ENCODE data around the gene ARL8A.
"Not testable (repeated sequence)": the region's sequence is repeated elsewhere in the genome, so short reads cannot be mapped to it uniquely, and the experiment has no call there.

Gene ARL8A

DNA sequence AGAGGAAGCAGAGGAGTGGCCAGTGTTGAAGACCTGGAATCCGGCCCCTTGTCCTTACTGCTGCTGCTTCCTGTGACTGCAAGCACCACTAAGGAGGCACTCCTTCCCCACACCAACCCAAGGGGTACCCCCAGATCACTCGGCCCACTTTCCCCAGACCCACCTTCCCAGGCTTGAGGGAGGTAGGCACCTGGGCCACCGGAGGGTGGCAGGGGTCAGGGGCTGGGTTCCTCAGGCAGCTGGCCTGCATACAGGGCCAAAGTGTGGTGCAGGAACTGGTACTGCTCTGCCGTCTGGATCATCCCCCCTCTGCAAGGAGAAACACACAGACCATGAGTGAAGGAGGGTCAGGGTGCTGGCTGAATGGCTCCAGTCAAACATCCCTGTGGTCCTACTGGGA, 3.9 kb upstream of the ARL8A start:
- FAIRE-seq (no peak), DNase-seq (ENCODE audit: insufficient read length, low spot score) (no peak)
- no peak for TF ChIP-seq CTCF (IDR thresholded peaks at IDR 0.05; ENCODE audit: insufficient read depth, missing control alignments)

DNA sequence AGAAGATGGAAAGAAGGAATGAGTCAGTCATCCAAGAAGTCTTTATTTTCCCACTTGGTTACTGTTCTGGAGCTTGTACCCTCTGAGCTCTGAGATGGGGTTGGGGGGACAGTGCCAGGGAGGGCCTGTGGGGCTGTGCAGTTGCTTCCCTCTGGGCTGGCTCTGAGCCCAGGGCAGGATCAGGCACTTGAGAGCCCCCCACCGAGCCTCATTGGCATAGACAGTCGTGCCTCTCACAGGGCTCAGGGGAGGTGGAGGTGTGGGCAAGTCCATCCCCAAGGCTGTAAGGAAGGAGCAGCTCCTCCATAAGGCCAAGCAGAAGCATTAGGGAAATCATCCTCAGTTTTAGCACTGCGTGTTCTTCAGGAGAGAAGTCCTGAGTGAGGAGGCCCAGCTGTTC, 2.5 kb upstream of the ARL8A start:
- no peak for DNase-seq (ENCODE audit: insufficient read length, low spot score)
- no peak for TF ChIP-seq CTCF (IDR thresholded peaks at IDR 0.05; ENCODE audit: insufficient read depth, missing control alignments)
- no peak for FAIRE-seq

DNA sequence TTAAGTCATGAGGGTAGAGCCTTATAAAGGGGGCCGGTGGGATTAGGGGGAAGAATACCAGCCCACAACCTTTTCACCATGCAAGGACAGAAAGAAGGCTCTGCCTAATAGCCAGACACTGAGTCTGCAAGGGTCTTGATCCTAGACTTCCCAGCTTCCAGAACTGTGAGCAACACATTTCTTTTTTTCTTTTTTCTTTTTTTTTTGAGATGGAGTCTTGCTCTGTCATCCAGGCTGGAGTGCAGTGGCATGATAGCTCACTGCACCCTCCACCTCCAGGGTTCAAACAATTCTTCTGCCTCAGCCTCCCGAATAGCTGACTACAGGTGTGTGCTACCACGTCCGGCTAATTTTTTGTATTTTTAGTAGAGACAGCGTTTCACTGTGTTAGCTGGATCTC, 1.7 kb upstream of the ARL8A start:
- no peak for FAIRE-seq
- DNase-seq (ENCODE audit: insufficient read length, low spot score): no peak
- no peak for TF ChIP-seq CTCF (IDR thresholded peaks at IDR 0.05; ENCODE audit: insufficient read depth, missing control alignments)

GRCh38 chr1:202145744-202146140, 1.2 kb upstream of the ARL8A start:
- FAIRE-seq; DNase-seq (ENCODE audit: insufficient read length, low spot score): not testable (repeated sequence)

DNA sequence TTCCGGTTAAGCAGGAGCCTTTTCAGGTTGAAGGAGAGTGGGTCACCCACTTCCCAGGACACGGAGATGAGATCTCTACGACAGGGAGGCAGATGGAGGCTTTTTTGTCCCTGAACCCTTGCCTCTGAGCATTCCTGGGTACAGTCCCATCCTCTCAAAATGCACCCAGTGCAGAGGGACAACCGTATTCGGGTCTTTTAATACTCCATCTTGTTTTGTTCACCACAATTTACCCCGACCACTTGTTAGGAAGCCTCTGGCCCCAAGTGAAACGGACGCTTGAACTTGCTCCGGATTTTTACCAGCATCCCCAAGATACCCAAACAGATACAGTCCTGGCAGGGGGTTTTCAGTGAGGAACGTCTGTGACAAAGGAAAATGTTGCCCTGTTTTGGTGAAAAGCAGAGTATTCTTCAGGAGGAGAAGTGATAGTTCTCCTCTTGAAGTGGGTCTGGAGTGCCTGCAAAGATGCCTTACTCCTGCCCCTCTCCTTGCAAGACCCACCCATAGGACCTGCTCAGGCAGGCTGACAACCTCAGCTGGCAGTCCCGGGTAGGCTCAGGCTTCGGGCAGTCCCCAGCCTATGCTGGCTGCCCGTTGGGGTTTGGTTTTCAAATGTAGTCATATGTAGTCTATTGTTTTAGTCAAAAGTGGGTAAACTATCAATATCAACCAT, 669 bp upstream of the ARL8A start:
- no peak for DNase-seq (ENCODE audit: insufficient read length, low spot score)
- FAIRE-seq: no peak
- TF ChIP-seq CTCF (IDR thresholded peaks at IDR 0.05; ENCODE audit: insufficient read depth, missing control alignments): no peak

- FAIRE-seq (no peak), DNase-seq (ENCODE audit: insufficient read length, low spot score) (no peak)
These were observed 652 bp downstream of the ARL8A start for GRCh38 chr1:202143768-202144401.

GRCh38 chr1:202143011-202143767, 1.3 kb downstream of the ARL8A start:
- DNase-seq (ENCODE audit: insufficient read length, low spot score) (no peak), FAIRE-seq (no peak)
- no peak for TF ChIP-seq CTCF (IDR thresholded peaks at IDR 0.05; ENCODE audit: insufficient read depth, missing control alignments)

More at GRCh38 chr1:202143768-202144401, 652 bp downstream of the ARL8A start:
- TF ChIP-seq CTCF (IDR thresholded peaks at IDR 0.05; ENCODE audit: insufficient read depth, missing control alignments): no peak

- not testable (repeated sequence) for DNase-seq (ENCODE audit: insufficient read length, low spot score); FAIRE-seq
These were observed 3.1 kb downstream of the ARL8A start for GRCh38 chr1:202141468-202141867.
